ENCODE results near the gene SFMBT1.

The SFMBT1 gene

GRCh38 chr3:52871761-52872160, 174.1 kb downstream of the SFMBT1 start:
- no peak overlapping the region for H3K27ac ChIP-seq
- H3K4me3 ChIP-seq, result no peak overlapping the region

- Histone ChIP-seq H3K27ac (no peak overlapping the region), H3K4me3 (no peak overlapping the region)
Measured at GRCh38 chr3:52870471-52870870, 175.4 kb downstream of the SFMBT1 start.

- peak overlapping the region in 1 of 21 experiments; percentile 54 for H3K27ac ChIP-seq
- H3K4me3 ChIP-seq, result no peak overlapping the region
Measured at GRCh38 chr3:52866427-52866826, 179.4 kb downstream of the SFMBT1 start.

GRCh38 chr3:52865994-52866393, 179.9 kb downstream of the SFMBT1 start:
- no peak overlapping the region for H3K27ac ChIP-seq
- no peak overlapping the region for H3K4me3 ChIP-seq

GRCh38 chr3:52860424-52860768, 185.5 kb downstream of the SFMBT1 start:
- no peak overlapping the region for H3K4me3 ChIP-seq
- no peak overlapping the region for H3K27ac ChIP-seq

- Histone ChIP-seq H3K27ac (no peak overlapping the region), H3K4me3 (no peak overlapping the region)
Measured at GRCh38 chr3:52859686-52860423, 186.0 kb downstream of the SFMBT1 start.

- no peak overlapping the region for H3K27ac ChIP-seq
Measured at GRCh38 chr3:52857864-52858263, 188.0 kb downstream of the SFMBT1 start.

GRCh38 chr3:52857133-52857532, 188.7 kb downstream of the SFMBT1 start:
- Histone ChIP-seq H3K4me3 (no peak overlapping the region), H3K27ac (no peak overlapping the region)

More at GRCh38 chr3:52857864-52858263, 188.0 kb downstream of the SFMBT1 start:
- no peak overlapping the region for H3K4me3 ChIP-seq

GRCh38 chr3:52856666-52857065, 189.2 kb downstream of the SFMBT1 start:
- Histone ChIP-seq H3K4me3 (no peak overlapping the region), H3K27ac (no peak overlapping the region)

GRCh38 chr3:52854013-52854412, 191.9 kb downstream of the SFMBT1 start:
- Histone ChIP-seq H3K27ac (no peak overlapping the region), H3K4me3 (no peak overlapping the region)
